SK-N-MC (cell line): ENCODE results near the gene MVK.

ENCODE experiments used
- FOXP2 ChIP-seq: optimal IDR thresholded peaks from 2 replicates; pipeline ENCODE3; 2011; ENCODE audit warnings: mild to moderate bottlenecking, moderate library complexity; ENCODE audit not compliant: insufficient read depth; ENCODE audit errors: extremely low read length, control extremely low read depth
- POLR2AphosphoS5 ChIP-seq: IDR thresholded peaks from 2 replicates; pipeline ENCODE4 v1.6.1; 2012; ENCODE audit warnings: mild to moderate bottlenecking, low read depth, low read length, borderline replicate concordance

- TF ChIP-seq POLR2AphosphoS5 (no peak), FOXP2 (no peak)
Measured at GRCh38 chr12:109621211-109621694, 47.7 kb downstream of the MVK start.
